HG02970 (cell line): ENCODE data around the gene LRRC8B.
"Not testable (repeated sequence)": the region's sequence is repeated elsewhere in the genome, so short reads cannot be mapped to it uniquely, and the experiment has no call there.

ENCODE experiments used
- ATAC-seq: cut with Tn5 transposase; IDR thresholded peaks from one replicate; pipeline ENCODE4 v1.9.1; 2021; ENCODE audit warnings: mild to moderate bottlenecking, moderate library complexity, moderate number of reproducible peaks; ENCODE audit not compliant: unreplicated experiment, low FRiP score

LRRC8B gene

DNA sequence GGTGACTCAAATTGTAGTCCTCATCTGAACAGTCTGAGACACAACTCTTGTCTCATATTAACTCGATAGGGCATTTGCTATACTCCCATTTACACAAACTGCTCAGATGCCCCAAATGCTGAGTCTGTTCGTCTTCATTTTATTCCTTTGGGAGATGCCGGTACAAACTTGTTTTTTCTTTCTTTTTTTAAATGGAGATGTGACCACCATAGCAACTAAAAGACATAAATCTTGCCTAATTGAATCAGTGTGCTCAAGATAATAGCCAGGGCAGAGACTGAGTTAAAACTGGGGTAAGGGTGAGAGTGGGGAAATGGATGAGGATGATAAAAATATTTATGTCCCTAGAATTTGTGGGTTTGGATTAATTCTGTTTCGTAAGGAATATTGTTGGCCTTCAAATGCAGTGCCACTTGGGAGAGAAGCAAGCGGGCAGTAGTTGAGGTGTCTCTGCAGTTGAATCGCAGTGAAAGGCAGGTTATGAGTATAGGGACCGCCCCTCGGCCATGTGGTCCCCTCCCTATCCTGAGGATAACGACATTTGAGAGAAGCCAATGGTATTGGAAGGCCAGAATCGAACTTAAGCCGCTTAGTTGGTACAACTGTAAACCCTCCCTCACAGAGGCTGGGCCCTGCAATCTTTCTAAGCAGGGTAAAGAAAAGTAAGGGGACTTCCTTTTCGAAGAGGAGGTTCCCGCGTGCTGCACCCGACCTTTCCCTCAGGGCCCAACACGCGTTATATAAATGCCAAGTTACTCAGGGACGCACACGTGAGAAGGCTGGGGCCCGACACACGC lies 859 bp upstream of the LRRC8B start:
- ATAC-seq, result peak; percentile 30

DNA sequence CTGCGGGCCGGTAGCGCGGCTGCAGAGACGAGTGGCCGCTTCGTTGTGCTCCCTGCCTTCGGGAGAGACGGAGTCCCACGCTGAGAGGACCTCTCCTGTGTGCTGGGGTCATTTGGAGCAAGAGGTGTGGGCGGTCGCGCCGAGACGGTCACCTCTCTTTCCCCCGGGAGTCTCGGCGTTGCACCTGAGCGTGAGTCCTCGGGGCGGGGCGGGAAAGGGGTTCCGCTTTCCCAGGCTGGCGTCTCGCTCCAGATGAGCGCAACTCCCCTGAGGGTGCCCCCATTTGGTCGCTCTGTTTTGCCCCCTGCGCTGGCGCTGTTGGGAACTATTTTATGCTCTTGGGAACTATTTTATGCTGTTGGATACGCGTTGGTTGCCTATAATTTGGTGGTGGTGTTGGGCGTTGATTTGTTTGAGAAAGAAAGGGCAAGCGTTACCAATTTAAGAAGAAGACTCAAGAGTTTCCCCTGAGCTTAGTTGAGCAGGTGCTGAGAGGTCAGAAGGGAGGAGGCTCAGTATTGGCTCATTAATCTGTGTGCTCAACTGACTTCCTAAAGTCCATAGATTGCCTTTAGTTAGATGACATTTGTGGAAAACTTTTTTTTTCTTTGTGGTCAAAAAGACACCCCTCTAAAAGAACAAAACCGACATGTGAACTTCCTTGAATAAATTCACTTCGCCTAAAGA lies 683 bp downstream of the LRRC8B start:
- peak; percentile 22 for ATAC-seq

DNA sequence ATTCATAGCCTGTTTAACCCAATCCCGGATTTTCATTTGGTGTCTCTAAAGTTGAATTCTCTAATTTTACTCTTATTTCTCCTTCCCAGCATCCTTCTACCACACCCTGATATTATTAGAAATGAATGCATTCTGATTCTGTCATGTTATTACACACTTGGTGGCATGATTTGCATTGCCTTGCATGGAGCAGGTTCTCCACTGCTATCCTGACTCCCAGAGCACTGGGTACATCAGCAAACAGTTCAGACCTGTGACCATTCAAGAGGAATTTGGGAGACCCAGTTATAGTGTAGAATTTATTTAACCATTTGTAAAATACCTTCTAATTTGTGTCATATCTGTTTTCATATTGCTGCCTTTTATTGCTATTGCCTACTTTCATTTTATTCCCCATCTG lies 2.6 kb downstream of the LRRC8B start:
- no peak for ATAC-seq

DNA sequence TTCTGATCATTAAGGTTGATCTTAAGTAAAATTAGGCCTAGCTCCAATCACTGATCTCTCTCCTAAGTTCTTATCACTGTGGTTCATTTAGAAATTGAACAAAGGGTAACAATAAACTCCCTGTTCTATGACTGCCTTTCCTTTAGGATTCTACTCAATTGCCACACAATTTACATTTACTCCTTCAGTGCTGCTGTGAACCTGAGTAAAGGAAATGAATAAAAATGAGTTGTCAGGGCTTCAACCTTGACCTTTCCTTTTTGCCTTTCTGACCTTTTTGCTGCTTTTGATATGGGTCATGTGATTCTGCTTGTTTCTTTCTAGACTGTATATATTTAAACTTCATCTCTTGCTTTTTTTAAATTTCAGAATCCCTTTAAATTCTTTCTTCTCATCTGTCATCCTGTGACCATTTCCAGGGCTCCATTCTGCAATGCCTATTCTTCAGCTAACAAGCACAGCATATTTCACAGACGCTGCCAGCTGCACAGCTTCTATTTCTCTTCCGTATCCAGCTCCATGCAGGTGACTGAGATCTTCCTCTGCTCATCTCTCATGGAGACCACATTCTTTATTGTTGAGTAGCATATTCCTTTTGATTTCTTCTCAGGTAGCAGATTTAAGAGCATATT lies 3.2 kb downstream of the LRRC8B start:
- ATAC-seq, result no peak

DNA sequence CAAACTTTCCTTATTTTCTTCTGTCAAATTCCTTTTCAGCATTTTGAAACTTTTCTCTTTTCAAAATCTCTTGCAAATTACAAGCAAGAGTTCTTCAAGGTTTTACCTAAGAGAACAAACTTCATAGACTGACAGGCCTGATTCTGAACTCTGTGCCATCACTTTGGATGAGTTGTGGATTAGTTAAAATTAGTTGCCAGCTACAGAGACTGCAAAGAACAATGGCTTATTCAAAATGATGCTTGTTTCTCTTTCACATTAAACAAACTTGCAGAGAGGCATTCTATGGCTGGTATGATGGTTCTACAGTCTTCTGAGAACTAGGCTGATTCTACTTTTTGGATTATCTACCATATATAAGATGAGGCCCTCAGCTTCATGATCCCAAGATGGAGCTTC lies 3.8 kb downstream of the LRRC8B start:
- ATAC-seq, result no peak

DNA sequence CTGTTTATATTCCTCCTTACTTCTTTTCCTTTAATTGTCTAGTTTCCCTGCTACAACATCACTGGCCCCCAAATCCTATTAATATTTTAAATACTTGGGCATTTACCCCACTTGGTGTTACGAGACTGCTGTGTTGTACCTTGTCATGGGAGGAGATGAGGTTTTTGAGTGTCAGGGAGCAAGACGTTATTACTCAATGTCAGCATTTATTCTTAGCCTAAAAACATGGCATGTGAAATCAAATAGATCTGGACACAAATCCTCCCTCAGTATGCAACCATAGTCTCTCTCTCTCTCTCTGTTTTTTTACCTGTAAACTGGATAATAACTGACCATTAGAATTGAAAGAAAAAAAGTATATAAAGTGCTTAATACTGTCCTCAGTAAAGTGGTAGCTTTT lies 4.6 kb downstream of the LRRC8B start:
- no peak for ATAC-seq

DNA sequence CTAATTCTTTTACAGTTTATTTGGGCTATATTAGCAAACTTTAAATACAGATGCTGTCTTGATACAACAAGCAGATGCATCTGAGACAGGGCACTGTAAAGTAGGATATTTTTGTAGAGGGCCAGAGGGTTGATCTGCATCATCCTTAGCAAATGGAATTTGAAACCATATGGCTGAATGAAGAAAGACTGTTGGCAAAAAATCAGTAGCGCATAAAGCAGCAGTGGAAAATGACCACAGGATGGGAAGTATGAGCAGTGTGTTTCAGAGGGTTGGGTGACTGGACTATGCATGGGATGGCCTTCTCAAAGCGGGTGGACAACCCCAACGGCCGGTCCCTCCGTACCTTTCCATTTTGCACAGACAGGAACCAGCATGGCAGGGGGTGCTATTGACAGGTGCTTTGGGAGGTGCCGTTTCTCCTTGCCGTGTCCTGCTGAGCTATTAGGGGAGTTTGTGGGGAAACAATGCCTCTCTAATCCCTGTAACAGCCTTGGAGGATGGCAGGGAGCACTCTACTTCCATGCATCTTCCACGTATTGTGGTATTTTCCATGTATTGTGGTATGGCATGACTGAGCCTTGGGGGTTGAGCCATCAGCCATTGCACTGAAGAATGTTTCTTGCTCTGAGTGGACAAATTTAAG lies 5.9 kb downstream of the LRRC8B start:
- no peak for ATAC-seq

DNA sequence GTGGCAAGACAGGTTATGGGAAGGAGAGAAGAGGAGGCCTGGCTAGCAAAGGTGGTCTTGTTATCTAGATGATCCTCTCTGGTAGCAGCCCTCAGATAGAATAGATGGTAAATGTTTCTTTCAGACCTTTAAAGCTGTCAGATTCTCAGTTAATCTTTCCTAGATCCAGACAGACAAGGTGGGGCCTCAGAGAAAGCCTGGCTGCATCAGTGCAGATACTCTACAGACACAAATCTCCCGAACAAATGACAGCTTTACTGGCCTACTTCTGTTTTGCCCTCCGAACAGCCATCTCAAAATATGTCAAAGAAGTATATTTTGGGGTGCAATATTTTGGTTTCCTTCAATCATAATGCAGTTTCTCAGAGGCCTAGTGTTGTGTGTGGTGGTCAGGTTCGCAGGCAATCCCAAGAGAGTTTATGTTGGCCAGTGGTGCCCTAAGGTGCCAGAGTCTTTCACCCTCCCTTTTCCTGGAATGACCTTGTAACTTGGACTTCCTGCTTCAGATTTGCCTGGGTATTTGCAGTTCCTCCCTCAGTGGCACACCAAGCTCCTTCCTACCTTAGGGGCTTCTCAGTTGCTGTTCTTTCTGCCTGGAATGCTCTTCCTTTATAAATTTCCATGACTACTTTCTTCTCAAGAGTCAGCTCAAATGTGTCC lies 7.0 kb downstream of the LRRC8B start:
- ATAC-seq, result no peak

DNA sequence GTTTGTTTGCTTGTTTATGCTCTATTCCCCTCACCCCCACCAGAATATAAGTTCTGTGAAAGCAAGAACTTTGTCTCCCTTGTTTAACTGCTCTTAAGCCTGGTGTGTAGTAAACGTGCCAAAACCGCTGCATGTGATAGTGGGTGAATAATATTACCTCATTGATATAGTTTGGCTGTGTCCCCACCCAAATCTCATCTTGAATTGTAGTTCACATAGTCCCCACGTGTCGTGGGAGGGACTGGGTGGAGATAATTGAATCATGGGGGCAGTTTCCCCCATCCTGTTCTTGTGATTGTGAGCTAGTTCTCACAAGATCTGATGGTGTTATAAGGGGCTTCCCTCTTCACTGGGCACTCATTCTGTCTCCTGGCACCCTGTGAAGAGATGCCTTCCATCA lies 7.6 kb downstream of the LRRC8B start:
- no peak for ATAC-seq

DNA sequence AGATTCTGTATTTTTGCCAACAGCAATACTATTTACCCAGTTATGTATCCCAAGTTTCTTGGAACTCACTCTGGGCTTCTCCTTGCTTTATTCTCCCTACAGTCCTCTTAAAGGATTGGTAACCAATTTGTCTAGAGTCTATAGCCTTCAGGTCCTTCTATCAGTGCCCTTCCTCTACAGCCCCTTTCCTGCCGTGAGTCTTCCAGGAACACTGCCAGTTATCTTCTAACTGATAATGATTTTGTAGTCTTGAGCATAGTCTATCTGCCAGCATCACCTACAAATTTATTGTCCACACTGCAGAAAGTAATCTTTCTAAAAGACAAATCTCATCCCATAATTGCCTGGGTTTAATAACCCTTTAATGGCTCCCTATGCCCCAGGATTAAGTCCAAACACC lies 8.2 kb downstream of the LRRC8B start:
- ATAC-seq, result no peak

DNA sequence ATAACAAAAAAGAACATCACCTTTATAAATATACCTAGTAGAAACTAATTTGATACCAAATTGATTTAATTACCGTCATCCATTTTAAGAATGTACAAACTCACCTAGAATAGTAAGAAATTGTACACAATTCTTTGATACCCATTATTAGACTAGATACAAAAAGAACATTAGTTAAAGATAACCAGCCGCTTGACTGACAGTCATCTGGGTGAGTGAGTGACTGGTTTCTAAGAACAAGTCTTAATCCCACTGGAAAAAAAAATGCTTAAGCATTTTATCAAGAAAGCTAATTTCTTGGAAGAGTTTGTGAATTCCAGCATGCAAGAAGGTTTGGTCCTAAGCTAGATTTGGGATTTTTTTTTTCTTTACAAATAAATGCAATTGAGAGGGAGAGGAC lies 10.9 kb downstream of the LRRC8B start:
- no peak for ATAC-seq

DNA sequence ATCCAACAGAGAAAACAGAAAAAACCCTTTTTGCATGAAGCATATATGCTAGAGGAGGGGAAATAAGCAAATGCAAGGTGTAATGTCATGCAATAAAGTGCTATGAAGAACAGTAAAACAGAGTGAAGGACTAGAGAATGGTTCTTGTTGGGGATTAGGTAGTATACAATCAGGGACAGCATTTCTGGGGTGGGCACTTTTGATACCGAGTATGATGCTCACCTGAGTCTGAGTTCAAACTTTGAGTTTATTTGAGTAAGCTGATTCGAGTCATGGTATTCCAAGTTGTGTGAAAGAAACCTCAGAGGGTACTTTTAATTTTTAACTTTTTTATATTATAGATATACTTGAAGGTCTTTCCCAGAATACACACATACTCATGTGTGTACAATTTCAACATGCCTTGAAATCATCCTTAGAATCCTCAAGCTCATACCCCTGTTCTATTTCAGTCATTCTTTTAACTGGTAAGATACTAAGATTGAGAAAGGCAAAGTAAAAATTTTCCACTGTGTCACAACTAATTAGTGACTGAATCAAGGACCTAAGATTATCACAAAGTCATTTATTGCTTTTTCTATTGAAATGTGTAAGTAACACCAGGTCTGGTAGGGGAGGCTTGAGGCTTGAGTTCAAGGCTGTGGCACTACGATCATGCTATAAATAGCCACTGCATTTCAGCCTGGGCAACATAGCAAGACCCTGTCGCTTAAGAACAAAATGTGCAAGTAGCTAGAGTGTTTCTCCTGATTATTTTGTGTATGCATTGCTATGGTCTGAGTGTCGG lies 12.1 kb downstream of the LRRC8B start:
- ATAC-seq, result no peak

DNA sequence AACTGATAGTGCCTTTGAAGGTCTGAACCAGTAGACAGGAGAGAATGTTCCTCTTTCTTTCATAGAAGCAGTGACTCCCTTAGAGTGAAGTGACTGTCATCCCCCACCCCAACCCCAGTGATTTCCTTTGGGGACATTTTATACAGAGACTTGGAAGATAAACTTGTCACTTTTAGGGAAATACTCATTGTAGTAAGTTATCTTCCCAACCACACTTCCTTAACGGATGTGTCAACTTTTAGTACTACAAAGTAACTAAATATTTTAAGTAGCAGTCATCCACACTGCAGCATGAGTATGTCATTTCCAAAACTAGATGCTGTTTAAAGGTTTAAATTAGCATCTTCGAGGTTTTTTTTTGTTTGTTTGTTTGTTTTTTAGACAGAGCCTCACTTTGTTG lies 13.7 kb downstream of the LRRC8B start:
- ATAC-seq, result no peak

DNA sequence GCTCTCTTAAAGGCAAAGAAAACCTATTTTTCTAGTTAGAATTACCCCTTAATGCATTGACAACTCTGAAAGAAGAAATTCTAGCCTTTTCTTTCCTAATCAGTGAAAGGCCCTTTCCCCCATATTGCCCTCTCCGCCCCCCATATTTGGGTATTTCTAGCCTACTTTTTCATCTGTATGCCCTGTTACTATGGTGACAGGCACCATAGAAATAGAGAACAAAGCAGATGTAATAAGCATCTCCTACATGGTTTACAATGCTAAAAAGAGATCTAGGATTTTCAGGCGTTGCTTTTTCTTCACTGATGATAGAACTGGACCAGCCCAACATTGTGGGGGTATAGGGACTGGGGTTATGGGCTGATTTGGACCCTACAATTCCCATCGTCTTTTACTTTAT lies 14.5 kb downstream of the LRRC8B start:
- ATAC-seq, result no peak

DNA sequence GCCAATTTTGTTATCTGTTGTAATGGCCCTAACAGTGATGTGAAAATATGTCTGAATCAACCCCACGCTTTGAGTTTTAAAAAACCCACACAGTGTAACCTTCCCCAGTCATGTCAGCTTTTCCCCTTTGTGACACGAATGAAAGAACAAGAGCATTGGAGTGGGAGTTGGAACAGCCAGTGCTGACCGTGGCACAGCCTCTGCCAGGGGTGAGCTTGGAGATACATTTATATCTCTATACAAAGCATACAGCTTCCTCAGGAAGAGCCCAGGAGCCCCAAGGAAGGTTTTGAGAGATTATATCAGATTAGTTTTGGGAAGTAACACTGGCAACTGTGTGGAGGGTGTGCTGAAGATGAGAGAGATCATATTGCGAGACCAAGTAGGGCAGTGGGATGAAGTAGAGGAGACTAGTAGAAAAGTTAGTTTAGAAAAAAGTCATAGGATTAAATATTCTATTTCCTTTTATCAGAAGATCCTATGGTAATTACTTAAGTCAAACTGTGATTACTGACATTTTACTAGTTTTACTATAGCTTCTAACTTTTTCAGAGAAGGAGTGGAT lies 15.9 kb downstream of the LRRC8B start:
- no peak for ATAC-seq

DNA sequence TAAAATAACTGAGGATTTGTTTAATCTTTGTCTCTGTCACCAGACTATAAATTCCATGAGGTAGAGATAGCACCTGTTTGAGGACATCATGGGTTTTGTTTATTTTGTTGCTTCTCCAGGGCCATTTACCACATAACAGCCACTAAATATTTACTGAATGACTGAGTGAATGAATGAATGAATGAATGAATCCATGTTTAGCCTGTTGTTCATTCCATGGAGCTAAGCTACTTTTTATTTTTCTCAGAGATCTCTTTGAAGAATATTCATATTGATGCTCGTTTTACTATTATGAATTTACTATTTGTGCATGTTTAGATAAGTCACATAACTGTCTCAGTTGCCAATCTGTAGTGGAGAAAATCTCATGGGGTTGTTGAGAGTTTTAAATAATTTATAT lies 17.7 kb downstream of the LRRC8B start:
- no peak for ATAC-seq

DNA sequence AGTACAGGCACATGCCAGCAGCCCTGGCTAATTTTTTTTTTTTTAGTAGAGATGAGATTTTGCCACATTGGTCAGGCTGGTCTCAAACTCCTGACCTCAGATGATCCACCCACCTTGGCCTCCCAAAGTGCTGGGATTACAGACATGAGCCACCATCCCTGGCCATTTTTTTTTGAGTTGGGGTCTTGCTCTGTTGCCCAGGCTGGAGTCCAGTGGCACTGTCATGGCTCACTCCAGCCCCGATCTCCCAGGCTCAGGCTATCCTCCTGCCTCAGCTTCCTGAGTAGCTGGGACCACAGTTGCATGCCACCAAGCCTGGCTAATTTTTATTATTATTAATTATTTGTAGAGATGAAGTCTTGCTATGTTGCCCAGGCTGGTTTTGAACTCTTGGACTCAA lies 19.0 kb downstream of the LRRC8B start:
- not testable (repeated sequence) for ATAC-seq

DNA sequence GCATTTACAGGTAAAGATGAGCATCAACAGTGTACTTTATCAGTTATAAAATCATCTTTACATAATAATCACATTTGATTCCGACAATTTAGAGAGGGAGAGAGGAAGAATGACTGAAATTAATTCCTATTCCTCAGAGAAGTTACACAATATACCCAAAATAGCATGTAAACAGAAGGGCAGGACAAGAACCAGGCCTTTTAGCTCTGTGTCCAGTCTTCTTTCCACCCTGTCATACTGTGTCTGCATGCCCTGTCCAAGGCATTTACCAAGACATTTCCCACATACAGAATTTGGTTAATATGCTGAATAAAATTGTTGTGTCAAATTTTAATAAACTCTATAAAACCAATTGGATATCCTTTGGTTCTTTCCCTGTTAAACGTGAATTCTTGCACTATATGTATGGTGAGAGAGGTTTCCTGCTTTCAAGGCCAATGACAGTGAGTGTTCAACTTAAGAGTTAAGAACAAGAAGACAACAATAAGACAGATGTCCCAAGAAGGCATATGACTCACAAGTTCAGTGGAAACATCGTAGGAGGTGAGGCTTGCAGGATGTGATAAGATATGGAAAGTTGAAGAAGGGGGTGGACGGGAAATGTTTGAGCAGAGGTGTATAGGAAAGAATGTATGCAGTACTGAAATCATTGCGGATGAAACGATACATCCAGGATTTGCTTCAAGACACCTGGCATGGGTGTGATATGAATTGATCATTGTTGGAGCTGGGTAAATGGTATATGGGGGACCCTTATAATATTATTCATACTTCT lies 20.8 kb downstream of the LRRC8B start:
- ATAC-seq, result no peak
